ENCODE data around the gene TUBA8. TPM values are rescaled to one million over a fixed set of nuclear protein-coding genes. Genes with fewer than 3 reads are reported as not detected.

Gene TUBA8
- total and polyA plus RNA-seq, 3 donors from 2014 or later, result 17.2 to 66.6 (median 60.5) TPM

- no peak for DNase-seq
- Histone ChIP-seq H3K4me1 (peaks cover 16% of the 10 kb centered on the region), H3K36me3 (ENCODE audit: low read depth, missing control alignments) (no peaks in the 10 kb centered on the region), H3K9me3 (no peaks in the 10 kb centered on the region), H3K4me3 (no peak overlapping the region), H3K27ac (no peak overlapping the region), H3K27me3 (no peaks in the 10 kb centered on the region)
- 81 to 85% methylated on average over 9 of the region's 9 CpGs for WGBS, 2 donors
- intact Hi-C loops (cut with DNase I; ENCODE audit: low total_unique reads), result no loop called here
- TF ChIP-seq CTCF (IDR thresholded peaks at IDR 0.05) (no peak), POLR2A (IDR thresholded peaks at IDR 0.05) (no peak)
These were observed 45.4 kb upstream of the TUBA8 start for GRCh38 chr22:18065256-18065655.

- Histone ChIP-seq H3K9me3 (no peaks in the 10 kb centered on the region), H3K27ac (no peak overlapping the region), H3K4me1 (peaks cover 16% of the 10 kb centered on the region), H3K36me3 (ENCODE audit: low read depth, missing control alignments) (no peaks in the 10 kb centered on the region), H3K4me3 (no peak overlapping the region), H3K27me3 (no peaks in the 10 kb centered on the region)
- intact Hi-C loops (cut with DNase I; ENCODE audit: low total_unique reads), result no loop called here
- TF ChIP-seq CTCF (IDR thresholded peaks at IDR 0.05), result no peak
- no peak for TF ChIP-seq POLR2A (IDR thresholded peaks at IDR 0.05)
- 70 to 71% methylated on average over 12 of the region's 12 CpGs for WGBS, 2 donors
- DNase-seq, result no peak
These were observed 44.3 kb upstream of the TUBA8 start for GRCh38 chr22:18066181-18066859.

GRCh38 chr22:18067121-18067520 is 43.5 kb upstream of the TUBA8 start:
- no peaks in the 10 kb centered on the region for H3K27me3 ChIP-seq
- intact Hi-C loops (cut with DNase I; ENCODE audit: low total_unique reads), result no loop called here
- no peaks in the 10 kb centered on the region for H3K9me3 ChIP-seq
- no peak overlapping the region for H3K27ac ChIP-seq
- TF ChIP-seq CTCF (IDR thresholded peaks at IDR 0.05) (no peak), POLR2A (IDR thresholded peaks at IDR 0.05) (no peak)
- H3K4me1 ChIP-seq, result peaks cover 16% of the 10 kb centered on the region
- DNase-seq, result no peak
- 93 to 98% methylated on average over 3 of the region's 3 CpGs for WGBS, 2 donors
- no peaks in the 10 kb centered on the region for H3K36me3 ChIP-seq (ENCODE audit: low read depth, missing control alignments)
- H3K4me3 ChIP-seq, result no peak overlapping the region

GRCh38 chr22:18067548-18068341 is 42.9 kb upstream of the TUBA8 start:
- WGBS, 2 donors, result 54 to 60% methylated on average over 14 of the region's 14 CpGs
- no peak for DNase-seq
- no peaks in the 10 kb centered on the region for H3K36me3 ChIP-seq (ENCODE audit: low read depth, missing control alignments)
- no peaks in the 10 kb centered on the region for H3K9me3 ChIP-seq
- intact Hi-C loops (cut with DNase I; ENCODE audit: low total_unique reads), result no loop called here
- peak overlapping the region; percentile 70 to 79 for H3K27ac ChIP-seq
- H3K4me1 ChIP-seq, result peaks cover 16% of the 10 kb centered on the region
- TF ChIP-seq CTCF (IDR thresholded peaks at IDR 0.05) (no peak), POLR2A (IDR thresholded peaks at IDR 0.05) (no peak)
- no peaks in the 10 kb centered on the region for H3K27me3 ChIP-seq
- no peak overlapping the region for H3K4me3 ChIP-seq

Measured in testis (tissue), 3 donors.